NCI-H2107 treated with DMSO at 0.1 percent for 48 hours (cell line): ENCODE measurements around the gene RTF1.
"Not testable (repeated sequence)": the region's sequence is repeated elsewhere in the genome, so short reads cannot be mapped to it uniquely, and the experiment has no call there.

Experiments
- DNase-seq: peaks from one replicate; lab custom pipeline; 2025; ENCODE audit not compliant: unreplicated experiment; lab: John Stamatoyannopoulos, UW

The RTF1 gene

GRCh38 chr15:41435037-41435786 lies 18.3 kb downstream of the RTF1 start:
- DNase-seq: no peak

GRCh38 chr15:41437448-41437847 lies 20.6 kb downstream of the RTF1 start:
- no peak for DNase-seq

- DNase-seq: no peak
Measured at GRCh38 chr15:41438206-41438605, 21.3 kb downstream of the RTF1 start.

- not testable (repeated sequence) for DNase-seq
Measured at GRCh38 chr15:41438745-41439144, 21.9 kb downstream of the RTF1 start.

GRCh38 chr15:41443275-41443674 lies 26.4 kb downstream of the RTF1 start:
- DNase-seq: no peak

GRCh38 chr15:41445399-41445798 lies 28.5 kb downstream of the RTF1 start:
- DNase-seq: no peak

GRCh38 chr15:41462084-41462795 lies 45.3 kb downstream of the RTF1 start:
- DNase-seq: no peak

GRCh38 chr15:41464889-41465580 lies 48.1 kb downstream of the RTF1 start:
- DNase-seq: no peak

GRCh38 chr15:41465822-41466421 lies 49.0 kb downstream of the RTF1 start:
- DNase-seq: peak; percentile 30

GRCh38 chr15:41466711-41467110 lies 49.8 kb downstream of the RTF1 start:
- DNase-seq: no peak

GRCh38 chr15:41469644-41470043 lies 52.7 kb downstream of the RTF1 start:
- not testable (repeated sequence) for DNase-seq

- DNase-seq: no peak
Measured at GRCh38 chr15:41473418-41473817, 56.5 kb downstream of the RTF1 start.

GRCh38 chr15:41474436-41474835 lies 57.5 kb downstream of the RTF1 start:
- no peak for DNase-seq

- no peak for DNase-seq
Measured at GRCh38 chr15:41474941-41475340, 58.0 kb downstream of the RTF1 start.

- DNase-seq: no peak
Measured at GRCh38 chr15:41476416-41477048, 59.6 kb downstream of the RTF1 start.

GRCh38 chr15:41480396-41481140 lies 63.7 kb downstream of the RTF1 start:
- no peak for DNase-seq

- DNase-seq: no peak
Measured at GRCh38 chr15:41482110-41482877, 65.4 kb downstream of the RTF1 start.

GRCh38 chr15:41483115-41483514 lies 66.2 kb downstream of the RTF1 start:
- no peak for DNase-seq

- no peak for DNase-seq
Measured at GRCh38 chr15:41483519-41483918, 66.6 kb downstream of the RTF1 start.
